Neuronal stem cell (in vitro differentiated cells): ENCODE data around the gene MACROD2.

ENCODE experiments used
- DNase-seq: peaks from one replicate; pipeline ENCODE4 v3.0.0-alpha.2; 2013; ENCODE audit warnings: low spot score
- H2AFZ ChIP-seq: one replicate; pipeline ENCODE4 v1.6.1; 2013; ENCODE audit warnings: mild to moderate bottlenecking, low read length, inconsistent platforms
- H2AK5ac ChIP-seq: 2 replicates; pipeline ENCODE4 v1.6.1; 2013; ENCODE audit warnings: low read depth, mild to moderate bottlenecking, inconsistent platforms, low read length, moderate library complexity, mixed read lengths
- H2BK120ac ChIP-seq: 2 replicates; pipeline ENCODE4 v1.6.1; 2013; ENCODE audit warnings: low read depth, mild to moderate bottlenecking, inconsistent platforms, low read length, moderate library complexity, mixed read lengths
- H2BK12ac ChIP-seq: one replicate; pipeline ENCODE4 v1.6.1; 2013; ENCODE audit warnings: low read length, inconsistent platforms
- H2BK15ac ChIP-seq: 2 replicates; pipeline ENCODE4 v1.6.1; 2013; ENCODE audit warnings: mild to moderate bottlenecking, low read length, inconsistent platforms, mixed read lengths
- H2BK5ac ChIP-seq: one replicate; pipeline ENCODE4 v1.6.1; 2013; ENCODE audit warnings: inconsistent platforms, mild to moderate bottlenecking, low read length, moderate library complexity
- H3K14ac ChIP-seq: one replicate; pipeline ENCODE4 v1.6.1; 2013; ENCODE audit warnings: low read length, inconsistent platforms
- H3K18ac ChIP-seq: 2 replicates; pipeline ENCODE4 v1.6.1; 2013; ENCODE audit warnings: low read length, inconsistent platforms
- H3K23ac ChIP-seq: 2 replicates; pipeline ENCODE4 v1.6.1; 2013; ENCODE audit warnings: low read depth, mild to moderate bottlenecking, mixed read lengths, low read length, inconsistent platforms; ENCODE audit not compliant: poor library complexity
- H3K27ac ChIP-seq: replicated peaks from 3 replicates; pipeline ENCODE4 v1.5.1; 2013; ENCODE audit warnings: low read length, inconsistent platforms
- H3K27me3 ChIP-seq, 3 experiments: 2 replicates each; pipeline ENCODE4 v1.6.1; 2013; ENCODE audit warnings: low read length in 3 of 3, mild to moderate bottlenecking in 2 of 3, inconsistent platforms in 1 of 3, low read depth in 1 of 3, mixed read lengths in 1 of 3, moderate library complexity in 1 of 3; ENCODE audit not compliant: control insufficient read depth in 3 of 3, insufficient read depth in 3 of 3
- H3K36me3 ChIP-seq, 2 donors: replicated peaks in 1 of 2; 2 replicates each; pipeline ENCODE4 v1.6.1; 2013; ENCODE audit warnings: low read length in 2 of 2; ENCODE audit not compliant: control insufficient read depth in 2 of 2, insufficient read depth in 2 of 2
- H3K4ac ChIP-seq: 2 replicates; pipeline ENCODE4 v1.6.1; 2013; ENCODE audit warnings: inconsistent platforms, mild to moderate bottlenecking, low read length, moderate library complexity
- H3K4me1 ChIP-seq, 2 donors: 1 replicate in 1 of 2; 2 replicates in 1 of 2; pipeline ENCODE4 v1.6.1; 2013; ENCODE audit warnings: low read length in 2 of 2, low read depth in 1 of 2; ENCODE audit not compliant: control insufficient read depth in 2 of 2, insufficient read depth in 1 of 2
- H3K4me2 ChIP-seq: one replicate; pipeline ENCODE4 v1.6.1; 2013; ENCODE audit warnings: mild to moderate bottlenecking, low read length, inconsistent platforms; ENCODE audit not compliant: insufficient read depth, poor library complexity, severe bottlenecking
- H3K4me3 ChIP-seq, 2 donors: 2 replicates each; pipeline ENCODE4 v1.5.1; 2013; ENCODE audit warnings: low read length in 2 of 2, mild to moderate bottlenecking in 2 of 2, inconsistent platforms in 1 of 2, moderate library complexity in 1 of 2
- H3K79me1 ChIP-seq: one replicate; pipeline ENCODE4 v1.6.1; 2013; ENCODE audit warnings: low read depth, mild to moderate bottlenecking, inconsistent platforms, low read length, moderate library complexity
- H3K9ac ChIP-seq: one replicate; pipeline ENCODE4 v1.6.1; 2013; ENCODE audit warnings: mild to moderate bottlenecking, low read depth, low read length, inconsistent platforms; ENCODE audit not compliant: poor library complexity
- H3K9me3 ChIP-seq, 2 donors: replicated peaks in 1 of 2; 2 replicates each; pipeline versions ENCODE3 to v1.6.1; 2013; ENCODE audit warnings: low read length in 2 of 2, mild to moderate bottlenecking in 2 of 2, inconsistent platforms in 1 of 2, low read depth in 1 of 2, mixed read lengths in 1 of 2, moderate library complexity in 1 of 2; ENCODE audit not compliant: control insufficient read depth in 2 of 2, insufficient read depth in 1 of 2
- H4K8ac ChIP-seq: one replicate; pipeline ENCODE4 v1.6.1; 2013; ENCODE audit warnings: low read depth, mild to moderate bottlenecking, inconsistent platforms, low read length, moderate library complexity
- H4K91ac ChIP-seq: one replicate; pipeline ENCODE4 v1.6.1; 2013; ENCODE audit warnings: low read length, low read depth, mild to moderate bottlenecking, inconsistent platforms; ENCODE audit not compliant: poor library complexity
- WGBS, 2 donors: extraction: QIAGEN DNeasy Blood & Tissue Kit; methylation state at CpG; one replicate each; pipeline ENCODE4 v1.1.7; 2013; ENCODE audit warnings: missing lambda C conversion rate in 2 of 2, mixed read lengths in 1 of 2; ENCODE audit not compliant: insufficient read length in 2 of 2, insufficient replicate concordance in 1 of 2; ENCODE audit errors: extremely low coverage in 2 of 2; 5-methylcytosine and 5-hydroxymethylcytosine counted together

Gene MACROD2

GRCh38 chr20:15063081-15063480 lies 1067.8 kb downstream of the MACROD2 start:
- Histone ChIP-seq H3K9ac (no peak overlapping the region), H2BK5ac (no peak overlapping the region), H3K14ac (no peak overlapping the region), H2BK12ac (no peak overlapping the region), H2AK5ac (no peak overlapping the region), H3K4me3 (no peak overlapping the region), H2BK120ac (no peak overlapping the region), H2AFZ (no peak overlapping the region), H3K4me1 (peaks cover 9 to 14% of the 10 kb centered on the region in 2 donors), H3K23ac (no peak overlapping the region), H3K18ac (no peak overlapping the region), H3K9me3 (no peaks in the 10 kb centered on the region), H3K27ac (no peak overlapping the region), H3K27me3 (no peaks in the 10 kb centered on the region), H3K36me3 (no peaks in the 10 kb centered on the region), H3K4ac (no peak overlapping the region), H2BK15ac (no peak overlapping the region), H3K4me2 (no peak overlapping the region), H4K91ac (no peak overlapping the region), H4K8ac (no peak overlapping the region), H3K79me1 (no peaks in the 10 kb centered on the region)
- no CpG with 5 or more reads among the region's 3 CpGs for WGBS, 2 donors
- no peak for DNase-seq

- Histone ChIP-seq H3K4ac (no peak overlapping the region), H3K4me3 (no peak overlapping the region), H3K4me2 (no peak overlapping the region), H3K27me3 (no peaks in the 10 kb centered on the region), H2BK12ac (no peak overlapping the region), H3K14ac (no peak overlapping the region), H3K9ac (no peak overlapping the region), H4K8ac (no peak overlapping the region), H3K36me3 (no peaks in the 10 kb centered on the region), H3K23ac (no peak overlapping the region), H3K79me1 (no peaks in the 10 kb centered on the region), H3K4me1 (peaks cover 9 to 14% of the 10 kb centered on the region in 2 donors), H2AK5ac (no peak overlapping the region), H2BK15ac (no peak overlapping the region), H2BK120ac (no peak overlapping the region), H3K9me3 (peaks cover 0 to under 1% of the 10 kb centered on the region in 2 donors), H3K27ac (no peak overlapping the region), H4K91ac (no peak overlapping the region), H3K18ac (no peak overlapping the region), H2BK5ac (no peak overlapping the region), H2AFZ (no peak overlapping the region)
- no peak for DNase-seq
- WGBS, 2 donors = no CpG with 5 or more reads among the region's 5 CpGs
Observed at GRCh38 chr20:15064741-15065140, 1069.4 kb downstream of the MACROD2 start.

GRCh38 chr20:15065794-15066193 lies 1070.5 kb downstream of the MACROD2 start:
- no peak overlapping the region for H2BK5ac ChIP-seq
- no peak overlapping the region for H2BK120ac ChIP-seq
- no peak overlapping the region for H3K4me3 ChIP-seq
- H2AK5ac ChIP-seq = no peak overlapping the region
- DNase-seq = no peak
- no peak overlapping the region for H3K27ac ChIP-seq
- peaks cover 0 to 8% of the 10 kb centered on the region in 2 donors for H3K9me3 ChIP-seq
- H2BK12ac ChIP-seq = no peak overlapping the region
- no peaks in the 10 kb centered on the region for H3K27me3 ChIP-seq
- no CpG with 5 or more reads among the region's 3 CpGs for WGBS, 2 donors
- no peak overlapping the region for H3K4ac ChIP-seq
- H3K23ac ChIP-seq = no peak overlapping the region
- no peak overlapping the region for H3K18ac ChIP-seq
- no peaks in the 10 kb centered on the region for H3K79me1 ChIP-seq
- H4K91ac ChIP-seq = no peak overlapping the region
- no peak overlapping the region for H2AFZ ChIP-seq
- no peak overlapping the region for H3K9ac ChIP-seq
- H3K14ac ChIP-seq = no peak overlapping the region
- no peak overlapping the region for H3K4me2 ChIP-seq
- no peak overlapping the region for H4K8ac ChIP-seq
- H3K4me1 ChIP-seq = peaks cover 4 to 8% of the 10 kb centered on the region in 2 donors
- H3K36me3 ChIP-seq = no peaks in the 10 kb centered on the region
- no peak overlapping the region for H2BK15ac ChIP-seq

GRCh38 chr20:15068486-15068885 lies 1073.2 kb downstream of the MACROD2 start:
- H2BK120ac ChIP-seq = no peak overlapping the region
- no peak overlapping the region for H3K23ac ChIP-seq
- no peak overlapping the region for H3K4me2 ChIP-seq
- no peaks in the 10 kb centered on the region for H3K4me1 ChIP-seq
- H3K79me1 ChIP-seq = no peaks in the 10 kb centered on the region
- no peaks in the 10 kb centered on the region for H3K36me3 ChIP-seq
- no peak overlapping the region for H3K18ac ChIP-seq
- H3K9me3 ChIP-seq = peaks cover 0 to 8% of the 10 kb centered on the region in 2 donors
- H3K27me3 ChIP-seq = no peaks in the 10 kb centered on the region
- no peak overlapping the region for H4K91ac ChIP-seq
- H3K4ac ChIP-seq = no peak overlapping the region
- H2AFZ ChIP-seq = no peak overlapping the region
- H2BK5ac ChIP-seq = no peak overlapping the region
- H2BK12ac ChIP-seq = no peak overlapping the region
- DNase-seq = no peak
- H2AK5ac ChIP-seq = no peak overlapping the region
- no peak overlapping the region for H3K4me3 ChIP-seq
- H3K9ac ChIP-seq = no peak overlapping the region
- no peak overlapping the region for H3K14ac ChIP-seq
- H2BK15ac ChIP-seq = no peak overlapping the region
- H4K8ac ChIP-seq = no peak overlapping the region
- H3K27ac ChIP-seq = no peak overlapping the region
